RWPE2 (cell line): ENCODE measurements around the gene KATNAL1.
"Not testable (repeated sequence)": the region's sequence is repeated elsewhere in the genome, so short reads cannot be mapped to it uniquely, and the experiment has no call there.

Source experiments
- ATAC-seq: fragments of 200-7000 bp; cut with Tn5 transposase; 3 replicates; pipeline ENCODE4 v1.9.1; 2021; ENCODE audit warnings: low read depth
- DNase-seq: peaks from one replicate; pipeline ENCODE4 v3.0.0-alpha.2; 2020; ENCODE audit warnings: low spot score
- H3K27ac ChIP-seq: fragments of 450-650 bp; 2 replicates; pipeline ENCODE4 v1.5.1; 2017; ENCODE audit warnings: mild to moderate bottlenecking; ENCODE audit not compliant: poor library complexity, severe bottlenecking
- H3K27me3 ChIP-seq: fragments of 250-450 bp; sonication (Bioruptor Pico); 2 replicates; pipeline ENCODE4 v1.5.1; 2021; ENCODE audit warnings: mild to moderate bottlenecking, moderate library complexity; ENCODE audit not compliant: insufficient read depth, poor library complexity, severe bottlenecking
- H3K36me3 ChIP-seq: fragments of 250-450 bp; sonication (Bioruptor Pico); 2 replicates; pipeline ENCODE4 v1.5.1; 2020; ENCODE audit warnings: low read depth, mild to moderate bottlenecking, moderate library complexity
- H3K4me1 ChIP-seq: fragments of 250-450 bp; sonication (Bioruptor Pico); 2 replicates; pipeline ENCODE4 v1.5.1; 2021; ENCODE audit warnings: mild to moderate bottlenecking, moderate library complexity; ENCODE audit not compliant: insufficient read depth, poor library complexity, severe bottlenecking
- H3K4me3 ChIP-seq: fragments of 250-450 bp; sonication (Bioruptor Pico); 2 replicates; pipeline ENCODE4 v1.5.1; 2021; ENCODE audit warnings: mild to moderate bottlenecking, moderate library complexity; ENCODE audit not compliant: severe bottlenecking
- H3K9me3 ChIP-seq: fragments of 250-450 bp; sonication (Bioruptor Pico); 2 replicates; pipeline ENCODE4 v1.5.1; 2021; ENCODE audit warnings: mild to moderate bottlenecking, moderate library complexity; ENCODE audit not compliant: severe bottlenecking
- TF ChIP-seq, protein P1 (sequence below): fragments of 450-650 bp; IDR thresholded peaks from one replicate; pipeline ENCODE4 v1.5.1; 2017; ENCODE audit warnings: mild to moderate bottlenecking, moderate library complexity; ENCODE audit not compliant: poor library complexity, severe bottlenecking

KATNAL1 gene

DNA sequence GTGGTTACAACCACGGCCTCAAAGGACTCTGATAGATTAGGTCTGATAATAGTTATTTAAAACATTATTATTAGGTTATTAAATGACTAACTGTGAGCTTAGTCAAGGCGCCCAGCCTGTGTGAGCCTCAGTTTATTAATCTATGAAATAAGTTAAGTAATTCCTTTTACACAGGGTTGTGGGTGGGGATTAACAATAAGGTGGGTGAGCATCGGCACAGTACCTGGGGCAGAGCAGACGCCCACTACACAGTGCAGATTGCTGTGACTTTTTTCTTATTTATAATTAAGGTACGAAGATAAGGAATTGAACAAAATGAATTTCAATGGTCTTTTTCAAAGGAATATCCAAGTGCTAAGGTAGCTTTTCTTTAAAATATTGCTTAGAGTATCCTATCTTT lies 132.2 kb downstream of the KATNAL1 start:
- TF ChIP-seq, protein P1, sequence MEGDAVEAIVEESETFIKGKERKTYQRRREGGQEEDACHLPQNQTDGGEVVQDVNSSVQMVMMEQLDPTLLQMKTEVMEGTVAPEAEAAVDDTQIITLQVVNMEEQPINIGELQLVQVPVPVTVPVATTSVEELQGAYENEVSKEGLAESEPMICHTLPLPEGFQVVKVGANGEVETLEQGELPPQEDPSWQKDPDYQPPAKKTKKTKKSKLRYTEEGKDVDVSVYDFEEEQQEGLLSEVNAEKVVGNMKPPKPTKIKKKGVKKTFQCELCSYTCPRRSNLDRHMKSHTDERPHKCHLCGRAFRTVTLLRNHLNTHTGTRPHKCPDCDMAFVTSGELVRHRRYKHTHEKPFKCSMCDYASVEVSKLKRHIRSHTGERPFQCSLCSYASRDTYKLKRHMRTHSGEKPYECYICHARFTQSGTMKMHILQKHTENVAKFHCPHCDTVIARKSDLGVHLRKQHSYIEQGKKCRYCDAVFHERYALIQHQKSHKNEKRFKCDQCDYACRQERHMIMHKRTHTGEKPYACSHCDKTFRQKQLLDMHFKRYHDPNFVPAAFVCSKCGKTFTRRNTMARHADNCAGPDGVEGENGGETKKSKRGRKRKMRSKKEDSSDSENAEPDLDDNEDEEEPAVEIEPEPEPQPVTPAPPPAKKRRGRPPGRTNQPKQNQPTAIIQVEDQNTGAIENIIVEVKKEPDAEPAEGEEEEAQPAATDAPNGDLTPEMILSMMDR, result no peak
- Histone ChIP-seq H3K36me3 (no peaks in the 10 kb centered on the region), H3K27ac (no peak overlapping the region), H3K27me3 (no peaks in the 10 kb centered on the region), H3K9me3 (no peaks in the 10 kb centered on the region), H3K4me3 (no peak overlapping the region), H3K4me1 (no peaks in the 10 kb centered on the region)
- ATAC-seq, result no peak
- no peak for DNase-seq

DNA sequence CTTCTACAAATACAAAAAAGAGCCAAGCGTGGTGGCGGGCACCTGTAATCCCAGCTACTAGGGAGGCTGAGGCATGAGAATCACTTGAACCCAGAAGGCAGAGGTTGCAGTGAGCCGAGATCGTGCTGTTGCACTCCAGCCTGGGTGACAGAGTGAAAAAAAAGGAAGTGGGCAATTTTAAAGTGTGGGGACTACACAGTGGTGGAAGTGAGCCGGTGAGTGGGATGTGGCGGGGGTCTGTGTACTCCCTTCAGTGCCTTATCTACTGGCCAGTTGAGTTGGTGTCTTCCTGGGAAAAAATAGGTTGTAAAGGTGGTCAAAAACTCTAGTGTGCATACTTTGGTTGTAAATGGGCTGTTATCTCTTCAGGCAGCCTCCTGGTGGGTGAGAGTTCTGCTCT lies 133.1 kb downstream of the KATNAL1 start:
- not testable (repeated sequence) for H3K36me3 ChIP-seq, H3K27ac ChIP-seq, H3K27me3 ChIP-seq, ATAC-seq, DNase-seq, H3K4me1 ChIP-seq, H3K4me3 ChIP-seq, H3K9me3 ChIP-seq

DNA sequence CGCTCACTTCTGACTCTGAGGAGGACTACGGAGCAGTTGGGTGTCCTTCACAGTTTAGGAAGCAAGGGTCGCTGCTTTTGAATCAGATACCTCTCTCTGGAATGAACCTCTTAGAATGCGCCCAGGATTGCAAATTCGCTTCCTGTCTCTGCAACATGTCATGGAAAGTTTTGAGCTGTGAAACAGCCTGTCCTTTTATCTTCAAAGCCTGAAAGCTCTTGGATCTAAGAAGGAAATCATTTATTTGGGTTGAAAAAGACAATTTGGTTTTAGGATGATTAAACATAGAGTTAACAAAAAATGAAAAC lies 134.1 kb downstream of the KATNAL1 start:
- TF ChIP-seq, protein P1, result no peak
- ATAC-seq, result no peak
- Histone ChIP-seq H3K4me1 (no peaks in the 10 kb centered on the region), H3K27me3 (no peaks in the 10 kb centered on the region), H3K36me3 (no peaks in the 10 kb centered on the region), H3K9me3 (no peaks in the 10 kb centered on the region), H3K4me3 (no peak overlapping the region), H3K27ac (no peak overlapping the region)
- no peak for DNase-seq

DNA sequence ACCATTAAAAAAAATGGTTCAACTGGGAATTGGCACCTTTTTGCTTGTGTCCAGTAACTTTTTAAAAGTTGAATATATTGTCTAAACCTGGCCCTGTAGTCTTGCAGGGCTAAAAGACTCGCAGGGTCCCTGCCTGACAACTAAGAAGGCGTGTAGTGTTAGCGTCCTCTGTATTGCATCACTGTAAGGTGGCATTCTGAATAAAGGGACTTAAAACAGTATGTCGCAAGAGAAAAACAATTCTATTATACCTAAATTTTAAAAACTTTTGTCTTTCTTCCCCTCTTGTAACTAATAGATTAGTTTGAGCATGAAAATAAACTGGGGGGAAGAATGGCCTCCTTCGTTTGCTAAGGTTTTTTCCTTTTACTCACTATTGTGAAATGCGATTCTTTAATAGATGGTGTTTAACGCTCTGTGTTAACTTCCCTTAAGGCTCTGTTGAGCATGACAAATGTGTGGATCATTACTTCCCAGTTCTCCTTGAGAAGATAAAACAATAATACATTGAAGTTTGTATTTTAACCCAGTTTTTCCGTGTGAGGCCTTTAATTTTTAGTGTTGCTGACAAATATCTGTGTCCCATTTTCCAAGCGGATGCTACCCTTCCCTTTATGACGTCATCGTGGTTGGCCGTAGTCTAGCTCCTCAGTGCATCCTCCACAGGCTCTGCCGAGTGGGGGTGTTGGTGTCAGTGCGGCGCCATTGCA lies 134.6 kb downstream of the KATNAL1 start:
- ATAC-seq (no peak), DNase-seq (no peak)
- no peak overlapping the region for H3K27ac ChIP-seq
- no peak overlapping the region for H3K4me3 ChIP-seq
- H3K27me3 ChIP-seq, result no peaks in the 10 kb centered on the region
- H3K36me3 ChIP-seq, result no peaks in the 10 kb centered on the region
- no peaks in the 10 kb centered on the region for H3K4me1 ChIP-seq
- no peaks in the 10 kb centered on the region for H3K9me3 ChIP-seq
- TF ChIP-seq, protein P1, result no peak

DNA sequence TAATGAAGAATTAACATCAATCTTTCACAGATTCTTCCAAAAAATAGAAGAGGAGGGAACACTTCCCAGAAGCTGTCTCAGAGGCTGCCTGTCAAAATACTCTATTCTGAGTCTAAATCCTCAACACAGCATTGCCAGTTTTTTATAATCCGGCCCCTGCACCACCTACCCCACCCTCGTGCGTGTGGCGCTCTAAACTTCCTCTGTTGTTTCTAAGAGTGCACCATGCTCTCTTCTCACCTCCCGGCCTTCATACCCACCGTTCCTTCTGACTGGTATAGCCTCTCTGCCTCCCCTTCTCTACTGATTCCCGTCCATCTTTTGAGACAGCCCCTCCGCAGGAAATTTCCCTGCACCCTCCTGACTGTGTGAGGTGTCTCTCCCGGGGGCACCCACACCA lies 136.8 kb downstream of the KATNAL1 start:
- Histone ChIP-seq H3K4me3 (no peak overlapping the region), H3K27ac (no peak overlapping the region), H3K27me3 (no peaks in the 10 kb centered on the region), H3K36me3 (no peaks in the 10 kb centered on the region), H3K9me3 (no peaks in the 10 kb centered on the region), H3K4me1 (no peaks in the 10 kb centered on the region)
- DNase-seq, result no peak
- ATAC-seq, result no peak
- TF ChIP-seq, protein P1, result no peak
